Inferior parietal cortex (tissue), 1 donor: ENCODE measurements around the gene TTC13.

Experiments
- DNase-seq: peaks from one replicate; pipeline ENCODE4 v3.0.0-alpha.2; 2016; ENCODE audit errors: extremely low spot score

TTC13 gene

GRCh38 chr1:230906226-230906625 lies 72.4 kb downstream of the TTC13 start:
- peak; percentile 20 for DNase-seq

- no peak for DNase-seq
Observed at GRCh38 chr1:230905733-230906132, 72.9 kb downstream of the TTC13 start.

GRCh38 chr1:230902349-230902923 lies 76.2 kb downstream of the TTC13 start:
- no peak for DNase-seq

GRCh38 chr1:230901671-230902070 lies 77.0 kb downstream of the TTC13 start:
- no peak for DNase-seq

GRCh38 chr1:230900984-230901383 lies 77.7 kb downstream of the TTC13 start:
- DNase-seq, result no peak

GRCh38 chr1:230899841-230900251 lies 78.8 kb downstream of the TTC13 start:
- no peak for DNase-seq

- no peak for DNase-seq
Observed at GRCh38 chr1:230898748-230899147, 79.9 kb downstream of the TTC13 start.

GRCh38 chr1:230898144-230898543 lies 80.5 kb downstream of the TTC13 start:
- no peak for DNase-seq

GRCh38 chr1:230896779-230897178 lies 81.9 kb downstream of the TTC13 start:
- DNase-seq, result no peak

GRCh38 chr1:230895452-230895851 lies 83.2 kb downstream of the TTC13 start:
- DNase-seq, result no peak

- DNase-seq, result no peak
Observed at GRCh38 chr1:230894664-230895063, 84.0 kb downstream of the TTC13 start.

GRCh38 chr1:230894032-230894431 lies 84.6 kb downstream of the TTC13 start:
- DNase-seq, result no peak

- DNase-seq, result no peak
Observed at GRCh38 chr1:230892018-230892491, 86.6 kb downstream of the TTC13 start.

- DNase-seq, result no peak
Observed at GRCh38 chr1:230891413-230891812, 87.2 kb downstream of the TTC13 start.

GRCh38 chr1:230884646-230885045 lies 94.0 kb downstream of the TTC13 start:
- no peak for DNase-seq

GRCh38 chr1:230883967-230884366 lies 94.7 kb downstream of the TTC13 start:
- no peak for DNase-seq

- no peak for DNase-seq
Observed at GRCh38 chr1:230879778-230880177, 98.9 kb downstream of the TTC13 start.

GRCh38 chr1:230878591-230878990 lies 100.1 kb downstream of the TTC13 start:
- no peak for DNase-seq

- no peak for DNase-seq
Observed at GRCh38 chr1:230877924-230878590, 100.6 kb downstream of the TTC13 start.

- DNase-seq, result no peak
Observed at GRCh38 chr1:230877146-230877923, 101.3 kb downstream of the TTC13 start.

GRCh38 chr1:230876660-230877059 lies 102.0 kb downstream of the TTC13 start:
- DNase-seq, result no peak

GRCh38 chr1:230875370-230875769 lies 103.3 kb downstream of the TTC13 start:
- DNase-seq, result no peak

- no peak for DNase-seq
Observed at GRCh38 chr1:230870916-230871315, 107.7 kb downstream of the TTC13 start.
